Fibroblast of villous mesenchyme (primary cell): ENCODE measurements around the gene TMEM109. TPM values are rescaled to one million over a fixed set of nuclear protein-coding genes. Genes with fewer than 3 reads are reported as not detected.

ENCODE experiments used
- DNase-seq: peaks from one replicate; pipeline ENCODE4 v3.0.0-alpha.2; 2010; ENCODE audit warnings: low read depth
- H3K4me3 ChIP-seq: 2 replicates; pipeline ENCODE4 v1.5.1; 2011; ENCODE audit warnings: low read depth, mild to moderate bottlenecking, low read length
- CTCF ChIP-seq: IDR thresholded peaks from 2 replicates; pipeline ENCODE4 v1.5.1; 2012; ENCODE audit warnings: low read depth, mild to moderate bottlenecking, low read length; ENCODE audit not compliant: insufficient read depth
- total RNA-seq: library from RNA; depleted of rRNA; stranded (reverse); fragments of >200 nt; gene quantifications from 2 replicates; pipeline ENCODE4 v1.2.3, GENCODE V29; 2012

TMEM109 gene
- total RNA-seq, 1 donor = 28.9 TPM

GRCh38 chr11:60873533-60873932 lies 40.4 kb upstream of the TMEM109 start:
- H3K4me3 ChIP-seq = no peak overlapping the region
- TF ChIP-seq CTCF = no peak
- no peak for DNase-seq

GRCh38 chr11:60874421-60875365 lies 39.3 kb upstream of the TMEM109 start:
- H3K4me3 ChIP-seq = no peak overlapping the region
- no peak for DNase-seq
- no peak for TF ChIP-seq CTCF

DNA sequence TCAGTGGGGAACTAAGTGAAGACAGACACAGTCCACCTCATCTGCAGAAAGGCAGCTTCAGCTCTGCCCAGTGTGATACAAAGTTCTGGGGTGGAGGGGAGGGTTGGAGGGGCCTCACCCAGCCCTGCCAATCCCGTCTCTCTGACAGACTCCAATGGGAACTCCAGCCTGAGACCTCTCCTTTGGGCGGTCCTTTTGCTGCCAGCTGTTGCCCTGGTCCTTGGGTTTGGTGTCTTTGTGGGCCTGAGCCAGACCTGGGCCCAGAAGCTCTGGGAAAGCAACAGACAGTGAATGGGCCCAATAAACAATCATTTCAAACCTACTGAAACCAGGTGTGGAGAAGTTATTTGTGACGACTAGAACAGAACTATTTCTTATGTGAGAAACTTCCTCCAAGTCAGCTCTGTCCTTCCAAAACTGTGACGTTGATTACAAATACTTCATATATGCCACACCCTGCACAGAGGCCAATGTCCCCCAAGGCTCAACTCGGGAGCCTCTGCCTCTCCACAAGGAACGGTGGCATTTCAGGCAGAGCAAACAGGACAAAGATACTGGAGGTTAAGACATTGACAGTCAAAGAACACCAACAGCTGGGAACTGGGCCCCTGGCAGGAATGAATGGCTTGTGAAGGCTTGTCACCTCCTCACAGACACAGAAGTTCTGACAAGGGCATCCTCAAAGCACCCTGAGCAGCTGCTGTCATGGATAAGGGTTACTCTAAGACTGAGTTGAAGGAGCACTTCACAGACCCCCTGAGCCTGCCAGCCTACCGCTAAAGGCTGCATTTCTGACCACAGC lies 38.4 kb upstream of the TMEM109 start:
- TF ChIP-seq CTCF = no peak
- H3K4me3 ChIP-seq = no peak overlapping the region
- no peak for DNase-seq

- H3K4me3 ChIP-seq = no peak overlapping the region
- TF ChIP-seq CTCF = no peak
- no peak for DNase-seq
Measured at GRCh38 chr11:60876168-60876485, 37.8 kb upstream of the TMEM109 start.

GRCh38 chr11:60878245-60879101 lies 35.5 kb upstream of the TMEM109 start:
- H3K4me3 ChIP-seq = no peak overlapping the region
- DNase-seq = no peak
- no peak for TF ChIP-seq CTCF

DNA sequence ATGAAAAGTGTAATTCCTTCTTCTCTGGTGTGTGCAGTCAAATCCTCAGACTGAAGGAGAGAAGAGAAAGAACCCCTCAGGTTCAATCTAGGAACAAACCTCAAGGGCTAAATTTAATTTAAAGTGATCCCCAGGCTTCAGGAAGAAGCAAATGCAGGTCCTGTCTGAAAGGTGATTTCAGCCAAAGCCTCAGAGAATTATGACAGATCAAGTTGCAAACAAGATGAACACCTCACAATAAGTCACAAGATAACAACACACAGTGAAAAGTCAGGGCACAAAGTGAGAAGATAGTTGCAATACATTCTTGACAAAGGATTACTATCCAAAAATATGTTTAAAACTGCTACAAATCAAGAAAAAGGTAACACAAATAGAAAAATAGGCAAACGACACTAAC lies 34.9 kb upstream of the TMEM109 start:
- TF ChIP-seq CTCF = no peak
- no peak for DNase-seq
- no peak overlapping the region for H3K4me3 ChIP-seq
